ENCODE data around the gene TLCD2.

Gene TLCD2

GRCh38 chr17:1713878-1714426, 3.8 kb upstream of the TLCD2 start:
- ATAC-seq (ENCODE audit: low read depth) (no peak), DNase-seq (ENCODE audit: low spot score) (peak; percentile 63)
- Histone ChIP-seq H3K27me3 (ENCODE audit: insufficient read depth, poor library complexity, severe bottlenecking) (no peaks in the 10 kb centered on the region), H3K4me3 (ENCODE audit: severe bottlenecking) (peak overlapping the region; percentile 68), H3K4me1 (ENCODE audit: insufficient read depth, poor library complexity, severe bottlenecking) (peaks cover 22% of the 10 kb centered on the region), H3K27ac (ENCODE audit: poor library complexity, severe bottlenecking) (peak overlapping the region; percentile 93), H3K9me3 (ENCODE audit: severe bottlenecking) (no peaks in the 10 kb centered on the region), H3K36me3 (ENCODE audit: low read depth) (peaks cover 33% of the 10 kb centered on the region)
- TF ChIP-seq, protein P1, sequence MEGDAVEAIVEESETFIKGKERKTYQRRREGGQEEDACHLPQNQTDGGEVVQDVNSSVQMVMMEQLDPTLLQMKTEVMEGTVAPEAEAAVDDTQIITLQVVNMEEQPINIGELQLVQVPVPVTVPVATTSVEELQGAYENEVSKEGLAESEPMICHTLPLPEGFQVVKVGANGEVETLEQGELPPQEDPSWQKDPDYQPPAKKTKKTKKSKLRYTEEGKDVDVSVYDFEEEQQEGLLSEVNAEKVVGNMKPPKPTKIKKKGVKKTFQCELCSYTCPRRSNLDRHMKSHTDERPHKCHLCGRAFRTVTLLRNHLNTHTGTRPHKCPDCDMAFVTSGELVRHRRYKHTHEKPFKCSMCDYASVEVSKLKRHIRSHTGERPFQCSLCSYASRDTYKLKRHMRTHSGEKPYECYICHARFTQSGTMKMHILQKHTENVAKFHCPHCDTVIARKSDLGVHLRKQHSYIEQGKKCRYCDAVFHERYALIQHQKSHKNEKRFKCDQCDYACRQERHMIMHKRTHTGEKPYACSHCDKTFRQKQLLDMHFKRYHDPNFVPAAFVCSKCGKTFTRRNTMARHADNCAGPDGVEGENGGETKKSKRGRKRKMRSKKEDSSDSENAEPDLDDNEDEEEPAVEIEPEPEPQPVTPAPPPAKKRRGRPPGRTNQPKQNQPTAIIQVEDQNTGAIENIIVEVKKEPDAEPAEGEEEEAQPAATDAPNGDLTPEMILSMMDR (IDR thresholded peaks at IDR 0.05; ENCODE audit: poor library complexity, severe bottlenecking), result peak; percentile 64

GRCh38 chr17:1713160-1713877, 3.1 kb upstream of the TLCD2 start:
- peak overlapping the region; percentile 93 for H3K27ac ChIP-seq (ENCODE audit: poor library complexity, severe bottlenecking)
- no peak overlapping the region for H3K4me3 ChIP-seq (ENCODE audit: severe bottlenecking)
- no peak for DNase-seq (ENCODE audit: low spot score)
- peaks cover 33% of the 10 kb centered on the region for H3K36me3 ChIP-seq (ENCODE audit: low read depth)
- no peaks in the 10 kb centered on the region for H3K9me3 ChIP-seq (ENCODE audit: severe bottlenecking)
- ATAC-seq (ENCODE audit: low read depth), result no peak
- H3K27me3 ChIP-seq (ENCODE audit: insufficient read depth, poor library complexity, severe bottlenecking), result no peaks in the 10 kb centered on the region
- TF ChIP-seq, protein P1 (IDR thresholded peaks at IDR 0.05; ENCODE audit: poor library complexity, severe bottlenecking), result no peak
- peaks cover 22% of the 10 kb centered on the region for H3K4me1 ChIP-seq (ENCODE audit: insufficient read depth, poor library complexity, severe bottlenecking)

GRCh38 chr17:1712271-1712670, 2.1 kb upstream of the TLCD2 start:
- Histone ChIP-seq H3K4me1 (ENCODE audit: insufficient read depth, poor library complexity, severe bottlenecking) (peaks cover 22% of the 10 kb centered on the region), H3K27ac (ENCODE audit: poor library complexity, severe bottlenecking) (peak overlapping the region; percentile 93), H3K4me3 (ENCODE audit: severe bottlenecking) (no peak overlapping the region), H3K36me3 (ENCODE audit: low read depth) (peaks cover 33% of the 10 kb centered on the region), H3K27me3 (ENCODE audit: insufficient read depth, poor library complexity, severe bottlenecking) (no peaks in the 10 kb centered on the region), H3K9me3 (ENCODE audit: severe bottlenecking) (no peaks in the 10 kb centered on the region)
- ATAC-seq (ENCODE audit: low read depth) (no peak), DNase-seq (ENCODE audit: low spot score) (no peak)
- TF ChIP-seq, protein P1 (IDR thresholded peaks at IDR 0.05; ENCODE audit: poor library complexity, severe bottlenecking), result no peak

- peaks cover 22% of the 10 kb centered on the region for H3K4me1 ChIP-seq (ENCODE audit: insufficient read depth, poor library complexity, severe bottlenecking)
- no peaks in the 10 kb centered on the region for H3K9me3 ChIP-seq (ENCODE audit: severe bottlenecking)
- no peaks in the 10 kb centered on the region for H3K27me3 ChIP-seq (ENCODE audit: insufficient read depth, poor library complexity, severe bottlenecking)
- peak overlapping the region; percentile 93 for H3K27ac ChIP-seq (ENCODE audit: poor library complexity, severe bottlenecking)
- DNase-seq (ENCODE audit: low spot score) (no peak), ATAC-seq (ENCODE audit: low read depth) (no peak)
- no peak overlapping the region for H3K4me3 ChIP-seq (ENCODE audit: severe bottlenecking)
- peaks cover 33% of the 10 kb centered on the region for H3K36me3 ChIP-seq (ENCODE audit: low read depth)
- TF ChIP-seq, protein P1 (IDR thresholded peaks at IDR 0.05; ENCODE audit: poor library complexity, severe bottlenecking), result no peak
Observed at GRCh38 chr17:1711804-1712203, 1.6 kb upstream of the TLCD2 start.

Data from RWPE2 (cell line).